GM12878 (cell line): ENCODE results near the gene ETS1. TPM values are rescaled to one million over a fixed set of nuclear protein-coding genes. Genes with fewer than 3 reads are reported as not detected.

Experiments
- ASH2L ChIP-seq: fragments of 300-600, 200-600 bp; sonication (generic); IDR thresholded peaks from 2 replicates; pipeline ENCODE4 v1.6.1; 2017; ENCODE audit warnings: low read depth, mild to moderate bottlenecking, borderline replicate concordance
- CBX5 ChIP-seq: sonication (generic); IDR thresholded peaks from 2 replicates; pipeline ENCODE4 v1.6.1; 2016; ENCODE audit warnings: low read depth, moderate library complexity, mild to moderate bottlenecking, inconsistent platforms
- CEBPB ChIP-seq, 2 experiments: fragments of 150-350 bp in 1 of 2; IDR thresholded peaks; 2 replicates each; pipeline ENCODE4 v1.6.1; 2012 to 2014; ENCODE audit warnings: low read depth in 2 of 2, low read length in 2 of 2, borderline replicate concordance in 1 of 2, inconsistent platforms in 1 of 2
- CREM ChIP-seq: IDR thresholded peaks from 2 replicates; pipeline ENCODE4 v1.6.1; 2014; ENCODE audit warnings: antibody characterized with exemption, low read depth
- E2F4 ChIP-seq: IDR thresholded peaks from 2 replicates; pipeline ENCODE4 v1.6.1; 2012; ENCODE audit warnings: low read depth, low read length, improper control_type of control experiment
- ESRRA ChIP-seq: IDR thresholded peaks from 2 replicates; pipeline ENCODE4 v1.6.1; 2012; ENCODE audit warnings: mild to moderate bottlenecking, low read length, improper control_type of control experiment
- FOXK2 ChIP-seq: fragments of 450-650 bp; IDR thresholded peaks from 2 replicates; pipeline ENCODE4 v1.6.1; 2017; ENCODE audit warnings: mild to moderate bottlenecking, moderate library complexity
- HSF1 ChIP-seq: fragments of 150-350 bp; IDR thresholded peaks from 2 replicates; pipeline ENCODE4 v1.6.1; 2014; ENCODE audit warnings: mild to moderate bottlenecking, low read depth, low read length
- LARP7 ChIP-seq: fragments of 450-650 bp; IDR thresholded peaks from 2 replicates; pipeline ENCODE4 v1.6.1; 2017; ENCODE audit warnings: mild to moderate bottlenecking
- MAX ChIP-seq: IDR thresholded peaks from 2 replicates; pipeline ENCODE4 v1.6.1; 2012; ENCODE audit warnings: low read depth, low read length, improper control_type of control experiment
- MTA2 ChIP-seq: fragments of 450-650 bp; IDR thresholded peaks from 2 replicates; pipeline ENCODE4 v1.6.1; 2016; ENCODE audit warnings: low read depth, mild to moderate bottlenecking, moderate library complexity
- MYB ChIP-seq: fragments of 150-350 bp; IDR thresholded peaks from 2 replicates; pipeline ENCODE4 v1.6.1; 2014; ENCODE audit warnings: mild to moderate bottlenecking, low read depth, low read length, borderline replicate concordance
- MYC ChIP-seq: IDR thresholded peaks from 2 replicates; pipeline ENCODE4 v1.6.1; 2011; ENCODE audit warnings: mild to moderate bottlenecking, low read length, moderate library complexity, inconsistent platforms; ENCODE audit not compliant: insufficient read depth, insufficient replicate concordance, insufficient read length, severe bottlenecking
- POLR2A ChIP-seq: IDR thresholded peaks from 2 replicates; pipeline ENCODE4 v1.6.1; 2011; ENCODE audit warnings: low read depth, mild to moderate bottlenecking, low read length
- POLR2AphosphoS2 ChIP-seq: IDR thresholded peaks from 2 replicates; pipeline ENCODE4 v1.6.1; 2011; ENCODE audit warnings: low read depth, mild to moderate bottlenecking, low read length, improper control_type of control experiment, moderate library complexity
- RUNX3 ChIP-seq: IDR thresholded peaks from 2 replicates; pipeline ENCODE4 v1.6.1; 2012; ENCODE audit warnings: low read length, inconsistent platforms
- SPI1 ChIP-seq: IDR thresholded peaks from 2 replicates; pipeline ENCODE4 v1.6.1; 2011; ENCODE audit warnings: low read depth, mild to moderate bottlenecking, low read length, moderate library complexity, borderline replicate concordance; ENCODE audit not compliant: insufficient read depth
- SREBF1 ChIP-seq: IDR thresholded peaks from 2 replicates; pipeline ENCODE4 v1.6.1; 2012; ENCODE audit warnings: mild to moderate bottlenecking, low read length
- SREBF2 ChIP-seq: IDR thresholded peaks from 2 replicates; pipeline ENCODE4 v1.6.1; 2012; ENCODE audit warnings: mild to moderate bottlenecking, low read length
- SRF ChIP-seq, 2 experiments: IDR thresholded peaks; 2 replicates each; pipeline ENCODE4 v1.6.1; 2011; ENCODE audit warnings: low read depth in 2 of 2, low read length in 2 of 2, mild to moderate bottlenecking in 1 of 2, moderate library complexity in 1 of 2
- SUPT20H ChIP-seq: IDR thresholded peaks from 2 replicates; pipeline ENCODE4 v1.6.1; 2011; ENCODE audit warnings: low read depth, mild to moderate bottlenecking, low read length, moderate library complexity, borderline replicate concordance; ENCODE audit not compliant: control insufficient read depth
- TARDBP ChIP-seq: IDR thresholded peaks from 2 replicates; pipeline ENCODE4 v1.6.1; 2016; ENCODE audit warnings: borderline replicate concordance
- WRNIP1 ChIP-seq: IDR thresholded peaks from 2 replicates; pipeline ENCODE4 v1.6.1; 2011; ENCODE audit warnings: low read depth, low read length, improper control_type of control experiment, borderline replicate concordance
- ZNF207 ChIP-seq: fragments of 450-650 bp; IDR thresholded peaks from 2 replicates; pipeline ENCODE4 v1.6.1; 2014; ENCODE audit warnings: antibody characterized with exemption, mild to moderate bottlenecking, borderline replicate concordance
- ZNF24 ChIP-seq: fragments of 450-650 bp; IDR thresholded peaks from 2 replicates; pipeline ENCODE4 v1.6.1; 2017; ENCODE audit warnings: antibody characterized with exemption, mild to moderate bottlenecking
- ZZZ3 ChIP-seq: IDR thresholded peaks from 2 replicates; pipeline ENCODE4 v1.6.1; 2011; ENCODE audit warnings: low read depth; ENCODE audit not compliant: control insufficient read depth, insufficient read length
- polyA plus RNA-seq, 11 experiments: library from polyadenylated mRNA; depleted of rRNA in 4 of 11; unstranded in 6 of 11; stranded (reverse) in 5 of 11; fragments of >200 nt; fragmentation: Nextera tagmentation in 4 of 11; fragmentation: Illumina TruSeq in 1 of 11; extraction: Ambion mirVana in 4 of 11; extraction: Trizol in 1 of 11; gene quantifications; 1 replicate in 1 of 11; 2 replicates in 10 of 11; pipeline versions ENCODE4 v1.2.1 to v1.2.3, GENCODE V29; 2011 to 2016; ENCODE audit warnings: inconsistent platforms in 2 of 11, missing spikeins in 2 of 11, low read depth in 1 of 11
- total RNA-seq, 4 experiments: library from RNA; depleted of rRNA in 3 of 4; stranded (reverse); fragments of >200 nt in 3 of 4; fragmentation: Illumina TruSeq in 1 of 4; extraction: Trizol in 1 of 4; gene quantifications; 2 replicates each; pipeline versions ENCODE4 v1.2.1 to v1.2.3, GENCODE V29; 2013 to 2021

ETS1 gene
- total and polyA plus RNA-seq, 10 of the 15 experiments (the other 5 are each of a cell fraction or from before 2014, with no cell fraction given): 12.5 to 112 (median 55.5) TPM

GRCh38 chr11:128522055-128522942 is 65.1 kb downstream of the ETS1 start (continued):
- no peak for TF ChIP-seq SREBF1
- TF ChIP-seq CBX5: no peak
- peak; percentile 98 for TF ChIP-seq ZNF24
- TF ChIP-seq CEBPB (IDR thresholded peaks at IDR 0.05; ENCODE audit: borderline replicate concordance in 1 of 2, low read depth in 2 of 2, low read length in 2 of 2): no peak
- peak; percentile 97 for TF ChIP-seq POLR2A
- TF ChIP-seq E2F4: 0 out of 2 replicates have a peak, but pooled peaks have one; percentile 32
- peak; percentile 92; the same call in 1 of the 2 replicates for TF ChIP-seq POLR2AphosphoS2
- TF ChIP-seq ZZZ3: no peak
- no peak for TF ChIP-seq SRF (IDR thresholded peaks at IDR 0.05; ENCODE audit: low read depth in 2 of 2, low read length in 2 of 2)
- TF ChIP-seq SPI1: no peak
- TF ChIP-seq CREM: 0 out of 2 replicates have a peak, but pooled peaks have one; percentile 10
- TF ChIP-seq ASH2L: no peak
- peak; percentile 81 for TF ChIP-seq LARP7
- TF ChIP-seq SREBF2: no peak
- TF ChIP-seq RUNX3: peak; percentile 7; the same call in 1 of the 2 replicates
- TF ChIP-seq TARDBP: no peak
- TF ChIP-seq HSF1: no peak
- TF ChIP-seq ZNF207: peak; percentile 73
- TF ChIP-seq MTA2: no peak
- TF ChIP-seq SUPT20H: no peak
- TF ChIP-seq FOXK2: no peak
- no peak for TF ChIP-seq MAX
- no peak for TF ChIP-seq WRNIP1
- no peak for TF ChIP-seq ESRRA
- TF ChIP-seq MYB: no peak
- TF ChIP-seq MYC: peak; percentile 59
